ENCODE data around the gene SNAP25.

- TF ChIP-seq CTCF (IDR thresholded peaks at IDR 0.05), result no peak
- TF ChIP-seq POLR2A (IDR thresholded peaks at IDR 0.05), result no peak
- TF ChIP-seq EP300 (IDR thresholded peaks at IDR 0.05), result no peak
These were observed 30.6 kb downstream of the SNAP25 start for GRCh38 chr20:10249048-10249770.

Measured in ovary (tissue), 3 donors.